ENCODE data around the gene VAV3. TPM values are rescaled to one million over a fixed set of nuclear protein-coding genes. Genes with fewer than 3 reads are reported as not detected.
A peak's percentile ranks its signal among the peaks of the same experiment; 100 is the strongest.

Gene VAV3
- total and polyA plus RNA-seq, 11 donors = 0.57 to 8.3 (median 1.9) TPM

GRCh38 chr1:107950464-107950863 lies 14.5 kb downstream of the VAV3 start:
- Histone ChIP-seq H3K36me3 (no peaks in the 10 kb centered on the region), H3K27me3 (no peaks in the 10 kb centered on the region), H3K4me1 (peaks cover 0 to 53% (median 12%) of the 10 kb centered on the region in 12 donors), H3K4me3 (no peak overlapping the region), H3K9me3 (no peaks in the 10 kb centered on the region), H3K27ac (no peak overlapping the region)
- 72 to 90% (median 83%) methylated on average over 3 of the region's 3 CpGs for WGBS, 4 donors
- DNase-seq = no peak
- TF ChIP-seq CTCF (IDR thresholded peaks at IDR 0.05) (no peak), POLR2A (IDR thresholded peaks at IDR 0.05) (no peak)
- ATAC-seq = no peak
- intact Hi-C loops (cut with DNase I) = loop anchor here in 1 of 10 donors (10.0 kb wide), 1 partner anchor 116 kb away; no protein-coding TSS in a partner anchor

- no peak for DNase-seq
- no peaks in the 10 kb centered on the region for H3K27me3 ChIP-seq
- H3K4me3 ChIP-seq = no peak overlapping the region
- WGBS, 4 donors = 54 to 65% (median 57%) methylated on average over 3 of the region's 3 CpGs
- no peaks in the 10 kb centered on the region for H3K9me3 ChIP-seq
- H3K27ac ChIP-seq = no peak overlapping the region
- no peak for TF ChIP-seq POLR2A (IDR thresholded peaks at IDR 0.05)
- TF ChIP-seq CTCF (IDR thresholded peaks at IDR 0.05) = no peak
- intact Hi-C loops (cut with DNase I) = loop anchor here in 1 of 10 donors (10.0 kb wide), 1 partner anchor 115 kb away; no protein-coding TSS in a partner anchor
- no peak for ATAC-seq
- H3K36me3 ChIP-seq = no peaks in the 10 kb centered on the region
- H3K4me1 ChIP-seq = peaks cover 0 to 50% (median 12%) of the 10 kb centered on the region in 12 donors
These were observed 15.3 kb downstream of the VAV3 start for GRCh38 chr1:107949467-107950253.

GRCh38 chr1:107946794-107947193 lies 18.2 kb downstream of the VAV3 start:
- ATAC-seq = no peak
- intact Hi-C loops (cut with DNase I) = no loop called here
- no peak for TF ChIP-seq POLR2A (IDR thresholded peaks at IDR 0.05)

GRCh38 chr1:107943694-107944093 lies 21.3 kb downstream of the VAV3 start:
- intact Hi-C loops (cut with DNase I) = no loop called here
- Histone ChIP-seq H3K27ac (peak overlapping the region in 1 of 12 donors; percentile 89), H3K4me1 (peaks cover 0 to 59% (median 0%) of the 10 kb centered on the region in 12 donors), H3K4me3 (no peak overlapping the region), H3K9me3 (no peaks in the 10 kb centered on the region), H3K27me3 (no peaks in the 10 kb centered on the region), H3K36me3 (no peaks in the 10 kb centered on the region)
- TF ChIP-seq CTCF (IDR thresholded peaks at IDR 0.05) (no peak), POLR2A (IDR thresholded peaks at IDR 0.05) (no peak)
- 79 to 95% (median 87%) methylated on average over 4 of the region's 4 CpGs for WGBS, 4 donors
- no peak for ATAC-seq
- no peak for DNase-seq

More at GRCh38 chr1:107946794-107947193, 18.2 kb downstream of the VAV3 start:
- H3K9me3 ChIP-seq = no peaks in the 10 kb centered on the region
- no peaks in the 10 kb centered on the region for H3K27me3 ChIP-seq
- peaks cover 0 to 45% (median 0%) of the 10 kb centered on the region in 12 donors for H3K4me1 ChIP-seq
- no peaks in the 10 kb centered on the region for H3K36me3 ChIP-seq
- no peak overlapping the region for H3K4me3 ChIP-seq
- DNase-seq = no peak
- no peak overlapping the region for H3K27ac ChIP-seq

All from heart left ventricle (tissue), 16 donors.